ENCODE results near the gene IL13. TPM values are rescaled to one million over a fixed set of nuclear protein-coding genes. Genes with fewer than 3 reads are reported as not detected.

IL13 gene
- total RNA-seq, 4 donors from 2014 or later, result not detected

- intact Hi-C loops (cut with DNase I; ENCODE audit: low total_unique reads), result no loop called here
- TF ChIP-seq CTCF (IDR thresholded peaks at IDR 0.05), result no peak
- no peak for TF ChIP-seq POLR2A (IDR thresholded peaks at IDR 0.05)
- WGBS, 2 donors, result 68 to 84% methylated on average over 21 to 25 of the region's 25 CpGs
These were observed 5.2 kb downstream of the IL13 start for GRCh38 chr5:132662925-132663770.

GRCh38 chr5:132663771-132664695 lies 6.1 kb downstream of the IL13 start:
- WGBS, 2 donors, result 83 to 84% methylated on average over 13 of the region's 13 CpGs
- intact Hi-C loops (cut with DNase I; ENCODE audit: low total_unique reads), result no loop called here
- no peak for TF ChIP-seq CTCF (IDR thresholded peaks at IDR 0.05)
- no peak for TF ChIP-seq POLR2A (IDR thresholded peaks at IDR 0.05)
- H3K4me3 ChIP-seq (ENCODE audit: low read depth, poor library complexity, severe bottlenecking), result no peak overlapping the region
- DNase-seq (ENCODE audit: low spot score in 2 of 2), result no peak

More at GRCh38 chr5:132662925-132663770, 5.2 kb downstream of the IL13 start:
- H3K4me3 ChIP-seq (ENCODE audit: low read depth, poor library complexity, severe bottlenecking), result no peak overlapping the region
- DNase-seq (ENCODE audit: low spot score in 2 of 2), result no peak

GRCh38 chr5:132664696-132665209 lies 6.8 kb downstream of the IL13 start:
- intact Hi-C loops (cut with DNase I; ENCODE audit: low total_unique reads), result no loop called here
- DNase-seq (ENCODE audit: low spot score in 2 of 2), result no peak
- H3K4me3 ChIP-seq (ENCODE audit: low read depth, poor library complexity, severe bottlenecking), result no peak overlapping the region
- no peak for TF ChIP-seq POLR2A (IDR thresholded peaks at IDR 0.05)
- no peak for TF ChIP-seq CTCF (IDR thresholded peaks at IDR 0.05)
- 95 to 97% methylated on average over 9 of the region's 9 CpGs for WGBS, 2 donors

GRCh38 chr5:132665574-132666080 lies 7.7 kb downstream of the IL13 start:
- 91 to 92% methylated on average over 21 of the region's 21 CpGs for WGBS, 2 donors
- intact Hi-C loops (cut with DNase I; ENCODE audit: low total_unique reads), result no loop called here

More at GRCh38 chr5:132665574-132666080, 7.7 kb downstream of the IL13 start:
- no peak for DNase-seq (ENCODE audit: low spot score in 2 of 2)
- no peak overlapping the region for H3K4me3 ChIP-seq (ENCODE audit: low read depth, poor library complexity, severe bottlenecking)
- TF ChIP-seq POLR2A (IDR thresholded peaks at IDR 0.05) (no peak), CTCF (IDR thresholded peaks at IDR 0.05) (no peak)

Measured in lower leg skin (tissue), 4 donors.